B cell (primary cell): ENCODE data around the gene PDPR.
"Not testable (repeated sequence)": the region's sequence is repeated elsewhere in the genome, so short reads cannot be mapped to it uniquely, and the experiment has no call there.

Experiments used
- CTCF ChIP-seq: fragments of 200-600 bp; IDR thresholded peaks from one replicate; pipeline ENCODE4 v1.8.0; 2022; ENCODE audit warnings: antibody characterized with exemption, mild to moderate bottlenecking
- EZH2 ChIP-seq: IDR thresholded peaks from 2 replicates; pipeline ENCODE4 v1.6.1; 2012; ENCODE audit warnings: borderline replicate concordance, low read depth, mild to moderate bottlenecking, moderate library complexity, low read length; ENCODE audit not compliant: insufficient read depth, poor library complexity, severe bottlenecking

- not testable (repeated sequence) for TF ChIP-seq CTCF, EZH2
Measured at GRCh38 chr16:70109583-70110279, 4.4 kb upstream of the PDPR start.
